WERI-Rb-1 (cell line): Measurements from ENCODE around the gene FLT4.

ENCODE experiments used
- DNase-seq: peaks from one replicate; pipeline ENCODE4 v3.0.0-alpha.2; 2020
- H3K27ac ChIP-seq: fragments of 250-450 bp; sonication (Bioruptor Pico); 2 replicates; pipeline ENCODE4 v1.5.1; 2020; ENCODE audit warnings: mild to moderate bottlenecking, moderate library complexity
- H3K27me3 ChIP-seq: fragments of 250-450 bp; sonication (Bioruptor Pico); 2 replicates; pipeline ENCODE4 v1.5.1; 2021; ENCODE audit warnings: mild to moderate bottlenecking, low read depth, moderate library complexity; ENCODE audit not compliant: insufficient read depth, severe bottlenecking
- H3K36me3 ChIP-seq: fragments of 250-450 bp; sonication (Bioruptor Pico); 2 replicates; pipeline ENCODE4 v1.5.1; 2020; ENCODE audit warnings: mild to moderate bottlenecking, moderate library complexity
- H3K4me3 ChIP-seq: 2 replicates; pipeline ENCODE4 v1.5.1; 2011; ENCODE audit warnings: low read depth, mild to moderate bottlenecking, control low read depth, low read length
- H3K9me3 ChIP-seq: fragments of 250-450 bp; sonication (Bioruptor Pico); 2 replicates; pipeline ENCODE4 v1.5.1; 2021; ENCODE audit warnings: mild to moderate bottlenecking, moderate library complexity; ENCODE audit not compliant: severe bottlenecking
- CTCF ChIP-seq: IDR thresholded peaks from 2 replicates; pipeline ENCODE4 v1.5.1; 2011; ENCODE audit warnings: low read depth, mild to moderate bottlenecking, control low read depth, inconsistent platforms, low read length

Gene FLT4

GRCh38 chr5:180553530-180553929 is 95.9 kb downstream of the FLT4 start:
- Histone ChIP-seq H3K36me3 (0 out of 2 replicates have a peak, but pooled peaks cover 2% of the 10 kb centered on the region), H3K27me3 (no peaks in the 10 kb centered on the region), H3K9me3 (no peaks in the 10 kb centered on the region), H3K27ac (no peak overlapping the region), H3K4me3 (no peak overlapping the region)
- no peak for TF ChIP-seq CTCF
- no peak for DNase-seq
